Measurements from ENCODE around the gene DNM3. TPM values are rescaled to one million over a fixed set of nuclear protein-coding genes. Genes with fewer than 3 reads are reported as not detected.

The DNM3 gene
- total RNA-seq, 1 experiment from 2014 or later: 0.11 TPM

- Histone ChIP-seq H3K36me3 (ENCODE audit: control insufficient read depth, insufficient read depth, low read length) (no peaks in the 10 kb centered on the region), H3K4me1 (peaks cover 65% of the 10 kb centered on the region), H3K27me3 (replicated peaks; ENCODE audit: control insufficient read depth, insufficient read depth, low read length) (no peaks in the 10 kb centered on the region), H3K4me3 (ENCODE audit: low read depth, low read length) (no peak overlapping the region), H3K9me3 (no peaks in the 10 kb centered on the region)
- Mint-ChIP-seq H3K27me3 (ENCODE audit: insufficient read depth, unreplicated experiment) (no peaks in the 10 kb centered on the region), H3K9me3 (ENCODE audit: unreplicated experiment) (no peaks in the 10 kb centered on the region), H3K27ac (ENCODE audit: unreplicated experiment) (peak overlapping the region; percentile 88), H3K36me3 (ENCODE audit: insufficient read depth, unreplicated experiment) (no peaks in the 10 kb centered on the region), H3K4me3 (ENCODE audit: unreplicated experiment) (no peak overlapping the region), H3K4me1 (ENCODE audit: low read depth, unreplicated experiment) (peaks cover 49% of the 10 kb centered on the region)
- CTCF ChIA-PET: no interaction called here
- intact Hi-C loops (cut with micrococcal nuclease; ENCODE audit: unreplicated experiment): no loop called here
- no peak for DNase-seq
- POLR2A ChIA-PET: no interaction called here
- BruUV-seq (replicated peaks): no TSS peak
- TF ChIP-seq CTCF (IDR thresholded peaks at IDR 0.05; ENCODE audit: insufficient read depth in 1 of 2, low read depth in 1 of 2, low read length in 1 of 2, severe bottlenecking in 1 of 2, unreplicated experiment in 1 of 2): no peak
Observed at GRCh38 chr1:172447641-172448040, 606.3 kb downstream of the DNM3 start.

GRCh38 chr1:172448995-172449584 is 607.8 kb downstream of the DNM3 start:
- Mint-ChIP-seq H3K9me3 (ENCODE audit: unreplicated experiment) (no peaks in the 10 kb centered on the region), H3K36me3 (ENCODE audit: insufficient read depth, unreplicated experiment) (no peaks in the 10 kb centered on the region), H3K27ac (ENCODE audit: unreplicated experiment) (peak overlapping the region; percentile 88), H3K27me3 (ENCODE audit: insufficient read depth, unreplicated experiment) (no peaks in the 10 kb centered on the region), H3K4me3 (ENCODE audit: unreplicated experiment) (peak overlapping the region; percentile 68), H3K4me1 (ENCODE audit: low read depth, unreplicated experiment) (peaks cover 61% of the 10 kb centered on the region)
- no peaks in the 10 kb centered on the region for H3K27me3 ChIP-seq (replicated peaks; ENCODE audit: control insufficient read depth, insufficient read depth, low read length)
- POLR2A ChIA-PET: interaction anchor here (0.5 to 3.2 kb wide), 5 partner anchors 11 to 83 kb away, joined by 3 to 42 read pairs (median 5); partner anchors contain the start of gene SUCO
- no peaks in the 10 kb centered on the region for H3K36me3 ChIP-seq (ENCODE audit: control insufficient read depth, insufficient read depth, low read length)
- H3K4me1 ChIP-seq: peaks cover 74% of the 10 kb centered on the region
- intact Hi-C loops (cut with micrococcal nuclease; ENCODE audit: unreplicated experiment): loop anchor here (1.0 kb wide), 1 partner anchor 50 kb away; no protein-coding TSS in a partner anchor
- H3K4me3 ChIP-seq (ENCODE audit: low read depth, low read length): no peak overlapping the region
- no peak for TF ChIP-seq CTCF (IDR thresholded peaks at IDR 0.05; ENCODE audit: insufficient read depth in 1 of 2, low read depth in 1 of 2, low read length in 1 of 2, severe bottlenecking in 1 of 2, unreplicated experiment in 1 of 2)
- peak; percentile 82 to 87 for DNase-seq
- CTCF ChIA-PET: interaction anchor here (0.6 to 3.1 kb wide), 9 partner anchors 17 to 447 kb away, joined by 3 to 21 read pairs (median 3); partner anchors contain the start of gene SUCO
- no TSS peak for BruUV-seq (replicated peaks)
- H3K9me3 ChIP-seq: no peaks in the 10 kb centered on the region

GRCh38 chr1:172449585-172450523 is 608.6 kb downstream of the DNM3 start:
- intact Hi-C loops (cut with micrococcal nuclease; ENCODE audit: unreplicated experiment): loop anchor here (1.0 to 2.0 kb wide), 6 partner anchors 20 to 269 kb away; no protein-coding TSS in a partner anchor
- TF ChIP-seq CTCF (IDR thresholded peaks at IDR 0.05; ENCODE audit: insufficient read depth in 1 of 2, low read depth in 1 of 2, low read length in 1 of 2, severe bottlenecking in 1 of 2, unreplicated experiment in 1 of 2): peak; percentile 90 to 96
- TSS peak; percentile 52 for BruUV-seq (replicated peaks)
- H3K4me3 Mint-ChIP-seq (ENCODE audit: unreplicated experiment): peak overlapping the region; percentile 68
- peak overlapping the region; percentile 88 for H3K27ac Mint-ChIP-seq (ENCODE audit: unreplicated experiment)
- H3K4me1 Mint-ChIP-seq (ENCODE audit: low read depth, unreplicated experiment): peaks cover 63% of the 10 kb centered on the region
- H3K9me3 Mint-ChIP-seq (ENCODE audit: unreplicated experiment): no peaks in the 10 kb centered on the region
- peak overlapping the region; percentile 9 for H3K4me3 ChIP-seq (ENCODE audit: low read depth, low read length)
- peak; percentile 82 to 83 for DNase-seq
- CTCF ChIA-PET: interaction anchor here (0.6 to 3.1 kb wide), 10 partner anchors 18 to 448 kb away, joined by 3 to 21 read pairs (median 3); partner anchors contain the start of gene SUCO
- H3K27me3 Mint-ChIP-seq (ENCODE audit: insufficient read depth, unreplicated experiment): no peaks in the 10 kb centered on the region
- H3K36me3 ChIP-seq (ENCODE audit: control insufficient read depth, insufficient read depth, low read length): no peaks in the 10 kb centered on the region
- no peaks in the 10 kb centered on the region for H3K27me3 ChIP-seq (replicated peaks; ENCODE audit: control insufficient read depth, insufficient read depth, low read length)
- H3K9me3 ChIP-seq: no peaks in the 10 kb centered on the region
- H3K36me3 Mint-ChIP-seq (ENCODE audit: insufficient read depth, unreplicated experiment): no peaks in the 10 kb centered on the region
- POLR2A ChIA-PET: interaction anchor here (0.6 to 3.2 kb wide), 4 partner anchors 11 to 83 kb away, joined by 3 to 42 read pairs (median 6); partner anchors contain the start of gene SUCO
- H3K4me1 ChIP-seq: peaks cover 70% of the 10 kb centered on the region

All from Caco-2 (cell line).